HepG2 (cell line): ENCODE results near the gene ZC3H18. TPM values are rescaled to one million over a fixed set of nuclear protein-coding genes. Genes with fewer than 3 reads are reported as not detected.

Experiments
- ATAC-seq: fragments of 200-7000 bp; cut with Tn5 transposase; 3 replicates; pipeline ENCODE4 v1.9.1; 2020; ENCODE audit warnings: mild to moderate bottlenecking, moderate library complexity
- BruUV-seq: library from RNA; stranded (reverse); fragments of 400-500 nt; replicated peaks from 2 replicates; lab custom pipeline; 2021; lab: Mats Ljungman, UMichigan
- CTCF ChIA-PET: fragments of 300-600 bp; formaldehyde crosslinking; extraction: SDS; loops from one replicate; lab custom pipeline; 2021; ENCODE audit warnings: low total read pairs, inconsistent platforms, low intra/inter-chr PET ratio; lab: Yijun Ruan, JAX
- POLR2A ChIA-PET: fragments of 350-600 bp; sonication (Branson Sonifier 250); formaldehyde crosslinking; loops from one replicate; lab custom pipeline; 2020; ENCODE audit warnings: antibody characterized with exemption, inconsistent platforms; lab: Yijun Ruan, JAX
- DNase-seq: peaks from one replicate; pipeline ENCODE4 v3.0.0-alpha.2; 2015; ENCODE audit warnings: low spot score
- FAIRE-seq: peaks from 3 replicates; lab custom pipeline; 2011; peaks lifted over from hg19 to GRCh38; lab: Jason Lieb, UNC
- H2AFZ ChIP-seq: one replicate; pipeline ENCODE4 v1.6.1; 2011; ENCODE audit warnings: low read length, inconsistent platforms
- H3K27ac ChIP-seq: fragments of 300-600 bp; 3 replicates; pipeline ENCODE4 v1.8.0; 2011; ENCODE audit warnings: mixed run types, mild to moderate bottlenecking, mixed read lengths, low read length, inconsistent platforms; ENCODE audit not compliant: insufficient read depth; ENCODE audit errors: extremely low read length
- H3K27me3 ChIP-seq, 2 experiments: fragments of 200-600 bp in 1 of 2; 2 replicates in 1 of 2; 3 replicates in 1 of 2; pipeline versions ENCODE4 v1.6.0 to v1.8.0; 2011; ENCODE audit warnings: low read length in 2 of 2, mild to moderate bottlenecking in 2 of 2, moderate library complexity in 2 of 2, inconsistent platforms in 1 of 2; ENCODE audit not compliant: insufficient read depth in 2 of 2, control insufficient read depth in 1 of 2
- H3K36me3 ChIP-seq, 2 experiments: fragments of 200-600 bp in 1 of 2; replicated peaks in 1 of 2; 2 replicates in 1 of 2; 3 replicates in 1 of 2; pipeline versions ENCODE4 v1.5.1 to v1.8.0; 2011; ENCODE audit warnings: low read length in 2 of 2, inconsistent platforms in 1 of 2; ENCODE audit not compliant: insufficient read depth in 2 of 2, control insufficient read depth in 1 of 2
- H3K4me1 ChIP-seq: 2 replicates; pipeline ENCODE4 v1.5.1; 2012; ENCODE audit warnings: low read length, inconsistent platforms; ENCODE audit not compliant: insufficient read depth
- H3K4me2 ChIP-seq: 2 replicates; pipeline ENCODE4 v1.6.0; 2011; ENCODE audit warnings: low read depth, low read length, inconsistent platforms
- H3K4me3 ChIP-seq, 3 experiments: fragments of 200-600 bp in 1 of 3; sonication (generic), shearing (Covaris generic) in 1 of 3; replicated peaks in 1 of 3; 2 replicates each; pipeline ENCODE4 v1.5.1; 2011 to 2016; ENCODE audit warnings: low read length in 3 of 3, inconsistent platforms in 2 of 3, low read depth in 2 of 3, mild to moderate bottlenecking in 2 of 3, control low read depth in 1 of 3, mixed read lengths in 1 of 3; ENCODE audit not compliant: insufficient read depth in 1 of 3
- H3K79me2 ChIP-seq: one replicate; pipeline ENCODE4 v1.6.1; 2011; ENCODE audit warnings: low read length, inconsistent platforms; ENCODE audit not compliant: insufficient read depth
- H3K9ac ChIP-seq: 2 replicates; pipeline ENCODE4 v1.6.0; 2011; ENCODE audit warnings: mild to moderate bottlenecking, low read depth, low read length, inconsistent platforms; ENCODE audit not compliant: insufficient read depth
- H3K9me3 ChIP-seq: 2 replicates; pipeline ENCODE4 v1.5.1; 2012; ENCODE audit warnings: mild to moderate bottlenecking, low read length
- H4K20me1 ChIP-seq: 2 replicates; pipeline ENCODE4 v1.6.0; 2011; ENCODE audit warnings: inconsistent platforms, mild to moderate bottlenecking, low read length, moderate library complexity; ENCODE audit not compliant: insufficient read depth
- ARID4A ChIP-seq: sonication (generic); formaldehyde crosslinking; IDR thresholded peaks from 2 replicates; pipeline ENCODE4 v1.5.0; 2020; ENCODE audit warnings: mild to moderate bottlenecking, missing genetic modification reagents, borderline replicate concordance
- MTF1 ChIP-seq: sonication (generic); formaldehyde crosslinking; IDR thresholded peaks from 2 replicates; pipeline ENCODE4 v1.5.0; 2020; ENCODE audit warnings: missing genetic modification reagents
- MZF1 ChIP-seq: sonication (generic); formaldehyde crosslinking; IDR thresholded peaks from 2 replicates; pipeline ENCODE4 v1.8.1; 2023; ENCODE audit warnings: mild to moderate bottlenecking, missing genetic modification reagents, borderline replicate concordance
- PRDM4 ChIP-seq: sonication (generic); formaldehyde crosslinking; IDR thresholded peaks from 2 replicates; pipeline ENCODE4 v1.9.0; 2021; ENCODE audit warnings: missing genetic modification reagents, borderline replicate concordance
- RAD21 ChIP-seq: fragments of 450-650 bp; formaldehyde crosslinking; IDR thresholded peaks from 2 replicates; pipeline ENCODE4 v1.5.0; 2020; ENCODE audit warnings: mild to moderate bottlenecking
- TBP ChIP-seq: sonication (generic); formaldehyde crosslinking; IDR thresholded peaks from 2 replicates; pipeline ENCODE4 v1.5.0; 2020; ENCODE audit warnings: missing genetic modification reagents
- YEATS2 ChIP-seq: sonication (generic); formaldehyde crosslinking; IDR thresholded peaks from 2 replicates; pipeline ENCODE4 v1.4.0; 2020; ENCODE audit warnings: missing genetic modification reagents, borderline replicate concordance
- ZNF230 ChIP-seq: sonication (generic); formaldehyde crosslinking; IDR thresholded peaks from 2 replicates; pipeline ENCODE4 v1.4.0; 2020; ENCODE audit warnings: mild to moderate bottlenecking, missing genetic modification reagents
- ZNF562 ChIP-seq: sonication (generic); formaldehyde crosslinking; IDR thresholded peaks from 2 replicates; pipeline ENCODE4 v1.8.0; 2022; ENCODE audit warnings: missing genetic modification reagents, borderline replicate concordance
- WGBS: methylation state at CpG from one replicate; pipeline ENCODE4 v1.1.6; 2017; ENCODE audit warnings: low lambda C conversion rate; 5-methylcytosine and 5-hydroxymethylcytosine counted together
- in situ Hi-C: cut with HindIII; loops from 2 replicates; pipeline ENCODE4 v1.10.0; 2017; ENCODE audit warnings: low pct_unique_long_range_greater_than_20kb; ENCODE audit not compliant: extremely low pct_ligation_motif_present
- intact Hi-C: fragments of 100-400 bp; cut with micrococcal nuclease; formaldehyde crosslinking; loops from one replicate; pipeline ENCODE4 v1.10.0; 2022; ENCODE audit not compliant: unreplicated experiment
- polyA plus RNA-seq, 8 experiments: library from polyadenylated mRNA; depleted of rRNA in 3 of 8; stranded (reverse) in 7 of 8; unstranded in 1 of 8; fragments of >200 nt; fragmentation: Illumina TruSeq in 4 of 8; extraction: Trizol in 4 of 8; gene quantifications; 2 replicates each; pipeline versions ENCODE4 v1.2.1 to v1.2.3, GENCODE V29; 2011 to 2016; ENCODE audit warnings: low read depth in 4 of 8, missing spikeins in 1 of 8, mixed read lengths in 1 of 8; ENCODE audit not compliant: insufficient read depth in 1 of 8
- total RNA-seq, 5 experiments: library from RNA; depleted of rRNA; stranded (reverse); fragments of >200 nt; fragmentation: Illumina TruSeq; extraction: Trizol; gene quantifications; 2 replicates each; pipeline ENCODE4 v1.2.3, GENCODE V29; 2016; ENCODE audit warnings: low read depth in 1 of 5

Gene ZC3H18
- total and polyA plus RNA-seq, 2 of the 13 experiments (the other 11 are each of a cell fraction or from before 2014, with no cell fraction given), result 11.2 to 27.4 TPM

GRCh38 chr16:88628512-88628974 is 58.3 kb downstream of the ZC3H18 start (continued):
- TF ChIP-seq ZNF230 (CRISPR knock-in tag) (no peak), RAD21 (peak; percentile 39; the same call in 1 of the 2 replicates), ARID4A (CRISPR knock-in tag) (0 out of 2 replicates have a peak, but pooled peaks have one; percentile 35)

- H3K4me3 ChIP-seq, result no peak overlapping the region
- FAIRE-seq, result no peak
- H3K9me3 ChIP-seq, result no peaks in the 10 kb centered on the region
- H3K79me2 ChIP-seq, result no peaks in the 10 kb centered on the region
- H3K4me2 ChIP-seq, result no peak overlapping the region
- in situ Hi-C loops, result no loop called here
- 88% methylated on average over 9 of the region's 9 CpGs for WGBS
- intact Hi-C loops, result no loop called here
- no TSS peak for BruUV-seq
- H3K27ac ChIP-seq, result no peak overlapping the region
- H3K27me3 ChIP-seq, result no peaks in the 10 kb centered on the region
- no peak for DNase-seq
- peaks cover 31 to 79% of the 10 kb centered on the region in 2 experiments for H3K36me3 ChIP-seq
- H2AFZ ChIP-seq, result no peak overlapping the region
- H3K4me1 ChIP-seq, result no peaks in the 10 kb centered on the region
- ChIA-PET CTCF (no interaction called here), POLR2A (no interaction called here)
- no peak for ATAC-seq
- no peak overlapping the region for H3K9ac ChIP-seq
- peaks cover 3% of the 10 kb centered on the region; the same call in 1 of the 2 replicates for H4K20me1 ChIP-seq
- TF ChIP-seq MTF1 (CRISPR knock-in tag) (no peak), MZF1 (CRISPR knock-in tag) (no peak), TBP (no peak), ZNF562 (CRISPR knock-in tag) (no peak), PRDM4 (CRISPR knock-in tag) (no peak), YEATS2 (CRISPR knock-in tag) (no peak)
Measured at GRCh38 chr16:88629835-88630234, 59.6 kb downstream of the ZC3H18 start.
